ENCODE measurements around the gene PXT1.
"Not testable (repeated sequence)": the region's sequence is repeated elsewhere in the genome, so short reads cannot be mapped to it uniquely, and the experiment has no call there.

The PXT1 gene

DNA sequence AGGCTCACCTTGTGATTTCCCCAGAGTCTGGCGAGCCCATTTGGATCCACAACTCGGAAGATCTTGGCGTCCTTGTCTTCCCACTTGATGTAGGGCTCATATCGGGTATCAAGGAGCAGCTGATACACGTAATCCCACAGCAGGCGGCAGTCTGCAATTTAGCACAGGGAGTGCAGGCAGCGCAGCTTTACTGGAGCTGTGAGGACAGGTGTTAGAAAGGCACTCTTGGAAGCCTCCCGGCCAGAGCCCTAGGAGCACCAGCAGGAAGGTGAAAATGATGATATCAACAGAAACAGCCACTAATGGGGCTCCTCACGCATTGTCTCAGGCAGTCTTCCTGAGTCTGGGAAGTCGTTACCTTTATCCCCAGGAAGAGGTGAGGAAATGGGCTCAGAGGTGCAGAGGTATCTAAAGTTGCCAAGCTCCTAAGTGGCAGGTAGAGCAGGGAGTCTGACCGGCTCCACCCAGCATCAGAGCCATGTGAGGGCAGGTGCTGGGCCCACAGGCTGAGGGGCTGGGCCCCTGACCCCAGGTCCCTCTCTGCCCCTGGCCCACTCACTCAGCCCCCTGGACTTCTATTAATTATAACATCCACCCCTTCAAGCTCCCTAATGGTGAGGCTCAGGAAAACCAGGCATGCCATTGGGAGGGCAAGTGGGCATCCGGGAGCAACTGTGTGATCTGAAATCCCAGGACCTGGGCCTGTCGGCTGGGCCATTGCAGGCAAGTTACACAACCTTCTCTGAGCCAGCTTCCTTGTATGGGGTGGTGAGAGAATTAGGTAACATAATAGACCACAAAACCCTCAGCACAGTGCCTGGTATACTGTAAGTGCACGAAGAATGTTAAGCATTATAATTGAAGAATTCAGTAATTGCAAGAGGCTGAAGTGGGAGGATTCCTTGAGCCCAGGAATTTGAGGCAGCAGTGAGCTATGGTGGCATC is 73.5 kb downstream of the PXT1 start:
- no peak for DNase-seq (ENCODE audit: low read depth)

- DNase-seq (ENCODE audit: low read depth), result no peak
These were observed 74.2 kb downstream of the PXT1 start for GRCh38 chr6:36368421-36368820.

DNA sequence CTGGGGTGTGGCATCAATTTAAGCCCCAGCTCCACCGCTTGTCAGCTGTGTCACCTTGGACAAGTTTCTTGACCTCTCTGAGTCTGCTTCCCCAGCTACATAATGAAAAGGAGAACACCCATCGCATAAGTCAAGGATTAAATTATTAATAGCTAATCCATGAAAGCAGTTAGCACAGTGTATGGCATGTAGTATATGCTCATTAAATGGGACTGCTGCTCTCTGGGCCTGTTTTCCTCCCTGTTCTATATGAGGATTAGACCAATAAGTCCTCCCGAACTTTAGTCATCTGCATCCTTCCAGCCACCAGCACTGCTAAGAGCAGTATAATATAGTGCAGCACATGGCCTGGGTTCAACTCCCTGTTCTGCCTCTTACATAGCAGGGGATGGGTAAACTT is 74.9 kb downstream of the PXT1 start:
- no peak for DNase-seq (ENCODE audit: low read depth)

DNA sequence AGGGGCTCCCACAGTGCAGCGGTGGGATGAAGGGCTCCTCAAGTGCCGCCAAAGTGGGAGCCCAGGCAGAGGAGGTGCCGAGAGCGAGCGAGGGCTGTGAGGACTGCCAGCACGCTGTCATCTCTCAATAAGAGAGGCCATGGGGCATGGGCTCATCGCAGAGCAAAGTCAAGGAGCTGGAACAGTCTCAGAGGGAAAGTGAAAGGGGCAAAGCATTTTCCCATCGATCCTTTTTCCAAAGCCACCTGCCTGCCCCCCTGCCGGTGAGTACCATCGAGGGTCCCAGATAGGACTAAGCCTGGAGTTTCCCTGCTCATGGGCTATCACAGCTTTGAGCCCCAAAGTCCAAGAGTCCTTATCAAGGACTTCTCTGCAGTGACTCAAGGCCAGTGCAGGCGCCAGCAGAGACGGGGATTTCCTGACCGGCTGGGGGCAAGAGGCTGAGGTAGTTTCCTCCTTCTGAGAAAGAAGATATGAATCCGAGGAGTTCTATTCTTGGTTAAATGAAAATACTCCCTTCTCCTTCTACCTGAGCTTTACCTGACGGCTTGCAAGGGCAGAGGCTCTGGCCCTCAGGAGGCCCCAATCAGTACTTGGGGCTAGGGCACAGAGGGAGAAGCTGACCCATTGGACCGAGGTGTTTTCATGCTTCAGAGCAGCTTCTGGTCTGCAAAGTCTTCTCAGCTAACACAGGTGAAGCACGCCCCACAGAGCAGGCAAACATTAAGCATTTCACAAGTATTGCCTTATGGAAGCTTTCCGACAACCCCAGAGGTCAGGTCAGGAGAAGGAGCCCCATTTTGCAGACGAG is 77.8 kb downstream of the PXT1 start:
- no peak for DNase-seq (ENCODE audit: low read depth)

DNA sequence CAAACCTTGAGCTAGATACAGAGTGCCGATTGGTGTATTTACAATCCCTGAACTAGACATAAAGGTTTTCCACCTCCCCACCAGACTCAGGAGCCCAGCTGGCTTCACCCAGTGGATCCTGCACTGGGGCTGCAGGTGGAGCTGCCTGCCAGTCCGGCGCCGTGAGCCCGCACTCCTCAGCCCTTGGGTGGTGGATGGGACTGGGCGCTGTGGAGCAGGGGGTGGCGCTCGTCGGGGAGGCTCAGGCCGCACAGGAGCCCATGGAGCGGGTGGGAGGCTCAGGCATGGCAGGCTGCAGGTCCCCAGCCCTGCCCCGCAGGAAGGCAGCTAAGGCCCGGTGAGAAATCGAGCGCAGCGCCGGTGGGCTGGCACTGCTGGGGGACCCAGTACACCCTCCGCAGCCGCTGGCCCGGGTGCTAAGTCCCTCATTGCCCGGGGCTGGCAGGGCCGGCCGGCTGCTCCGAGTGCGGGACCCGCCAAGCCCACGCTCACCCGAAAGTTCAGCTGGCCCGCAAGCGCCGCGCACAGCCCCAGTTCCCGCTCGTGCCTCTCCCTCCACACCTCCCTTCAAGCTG is 78.5 kb downstream of the PXT1 start:
- DNase-seq (ENCODE audit: low read depth), result not testable (repeated sequence)

- DNase-seq (ENCODE audit: low read depth), result not testable (repeated sequence)
These were observed 79.3 kb downstream of the PXT1 start for GRCh38 chr6:36363371-36363752.

GRCh38 chr6:36362551-36363370 is 79.9 kb downstream of the PXT1 start:
- no peak for DNase-seq (ENCODE audit: low read depth)

DNA sequence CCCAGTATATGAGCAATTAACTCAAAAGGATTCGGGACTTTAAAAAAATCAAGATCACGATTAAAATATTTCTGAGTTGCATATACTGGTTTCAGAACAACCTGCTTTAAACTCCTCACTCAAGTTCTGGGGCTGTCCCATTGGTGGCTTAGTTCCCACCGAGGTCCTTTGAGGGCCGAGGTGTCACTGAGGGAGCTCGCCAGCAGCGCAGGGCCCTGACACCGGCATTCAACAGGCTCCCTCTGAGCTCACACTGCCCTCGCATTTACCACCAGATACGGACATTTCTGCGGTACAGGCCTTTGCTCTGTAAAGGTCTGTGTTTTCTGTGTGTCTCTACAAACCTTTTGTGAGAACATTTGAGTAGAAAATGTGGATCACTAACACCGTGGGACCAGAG is 81.6 kb downstream of the PXT1 start:
- no peak for DNase-seq (ENCODE audit: low read depth)

GRCh38 chr6:36360241-36361054 is 82.2 kb downstream of the PXT1 start:
- no peak for DNase-seq (ENCODE audit: low read depth)

DNA sequence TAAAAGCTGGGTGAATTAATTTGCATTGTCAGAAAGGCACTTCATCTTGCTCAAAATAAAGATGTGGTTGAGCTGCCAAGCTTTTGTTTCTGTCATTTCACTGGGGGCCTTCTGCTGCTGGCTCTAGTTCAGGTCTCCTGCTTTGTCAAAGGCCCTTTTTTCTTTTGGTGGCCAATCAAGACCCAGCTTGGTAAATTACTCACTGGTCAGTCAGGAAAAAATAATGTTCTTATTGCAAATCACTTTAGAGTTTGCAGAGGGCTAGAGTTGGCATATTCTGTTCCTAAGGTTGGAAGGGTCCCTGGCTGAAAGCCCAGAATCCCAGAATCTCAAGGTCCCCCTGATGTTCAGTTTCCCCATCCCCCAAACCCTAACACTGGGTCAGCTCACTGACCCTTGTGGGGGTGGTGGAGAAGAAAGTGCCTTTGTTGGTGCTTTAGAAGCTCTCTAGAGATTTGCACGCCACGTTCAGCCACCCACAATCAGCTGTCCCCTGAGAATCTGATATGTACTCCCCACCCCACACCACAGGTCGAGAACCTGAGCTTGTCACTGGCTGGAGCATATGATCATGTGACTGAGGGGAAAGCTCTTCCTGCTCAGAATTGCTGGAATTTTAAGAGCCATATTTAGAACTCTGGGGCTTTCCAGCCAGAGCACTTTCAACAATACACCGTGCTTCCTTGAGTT is 84.3 kb downstream of the PXT1 start:
- no peak for DNase-seq (ENCODE audit: low read depth)

GRCh38 chr6:36357872-36358225 is 84.8 kb downstream of the PXT1 start:
- no peak for DNase-seq (ENCODE audit: low read depth)

DNA sequence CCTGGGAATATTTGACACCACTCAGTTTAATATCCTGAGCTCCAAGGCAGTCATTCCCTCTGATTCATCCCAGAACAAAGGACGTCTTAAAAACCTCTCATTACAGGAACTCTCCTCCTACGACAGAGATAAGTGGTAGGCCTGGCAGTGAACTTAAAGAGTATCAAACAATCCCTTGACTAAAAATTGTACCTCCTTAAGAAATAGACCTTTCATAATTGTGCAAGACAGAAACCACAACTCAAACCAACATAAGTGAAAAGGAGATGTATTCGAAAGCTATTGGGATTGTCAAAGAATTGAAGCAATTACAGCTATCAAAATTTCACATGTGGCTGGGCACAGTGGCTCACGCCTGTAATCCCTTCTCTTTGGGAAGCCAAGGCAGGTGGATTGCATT is 86.8 kb downstream of the PXT1 start:
- DNase-seq (ENCODE audit: low read depth), result no peak

GRCh38 chr6:36353411-36353915 is 89.2 kb downstream of the PXT1 start:
- DNase-seq (ENCODE audit: low read depth), result no peak

- no peak for DNase-seq (ENCODE audit: low read depth)
These were observed 90.0 kb downstream of the PXT1 start for GRCh38 chr6:36352477-36353157.

DNA sequence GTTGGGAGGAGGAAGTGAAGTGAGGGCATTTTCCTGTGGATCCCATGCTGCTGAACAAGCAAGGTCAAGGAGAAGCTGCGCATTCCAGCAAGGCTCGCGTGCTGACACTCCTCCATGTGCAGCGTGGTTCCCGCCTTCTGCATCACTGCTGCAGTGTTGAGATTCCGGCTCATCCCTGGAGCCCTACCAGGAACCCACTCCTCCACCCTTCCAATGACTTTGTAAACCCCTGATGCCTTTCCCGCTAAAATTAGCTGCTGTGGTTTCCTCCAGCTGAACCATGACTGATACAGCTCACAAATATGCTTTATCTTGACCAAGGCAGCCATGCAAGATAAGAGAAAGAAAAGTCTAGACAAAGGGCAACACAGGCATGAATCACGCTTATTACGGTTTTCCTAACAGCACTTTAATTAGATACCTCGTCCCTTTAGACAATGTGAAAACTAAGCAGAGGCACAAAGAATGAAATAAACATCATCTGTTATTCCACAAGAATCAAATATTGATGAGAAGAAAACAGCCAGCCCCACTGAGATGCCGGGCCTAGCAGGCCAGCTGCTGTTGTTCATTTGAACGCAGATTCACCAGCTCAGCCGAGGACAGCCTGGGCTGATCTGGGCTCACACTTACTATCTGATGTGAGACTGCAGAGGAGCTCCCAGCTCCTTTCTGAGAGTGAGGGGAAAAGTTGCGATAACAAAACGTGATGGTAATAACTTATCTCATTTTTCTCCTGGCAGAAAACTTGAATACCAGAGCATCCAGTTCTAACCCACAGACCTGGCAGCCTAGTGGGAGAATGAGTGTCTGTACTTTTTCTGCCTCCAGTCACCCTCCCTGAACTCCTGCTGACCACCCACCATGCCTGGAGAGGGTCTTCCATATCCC is 91.7 kb downstream of the PXT1 start:
- DNase-seq (ENCODE audit: low read depth), result peak; percentile 52

- no peak for DNase-seq (ENCODE audit: low read depth)
These were observed 92.6 kb downstream of the PXT1 start for GRCh38 chr6:36350082-36350481.

GRCh38 chr6:36349240-36349639 is 93.4 kb downstream of the PXT1 start:
- DNase-seq (ENCODE audit: low read depth), result no peak

DNA sequence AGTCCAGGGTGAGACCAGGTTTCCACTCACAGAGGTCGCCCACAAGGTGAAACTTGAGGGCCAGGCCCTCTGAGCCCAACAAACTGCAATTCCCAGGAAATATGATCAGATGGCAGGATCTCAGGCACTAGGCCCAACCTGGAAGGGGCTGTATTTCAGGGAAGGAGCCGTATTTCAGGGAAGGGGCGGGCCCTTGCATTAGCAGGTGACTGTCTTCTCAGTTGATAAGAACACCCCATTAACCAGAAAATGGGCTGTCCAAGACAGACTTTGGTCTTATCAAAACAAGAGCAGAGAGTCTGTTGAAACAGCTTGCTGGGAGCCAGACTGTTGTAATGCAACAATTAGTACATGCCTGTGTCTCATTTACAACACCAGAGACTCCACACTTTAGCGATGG is 95.0 kb downstream of the PXT1 start:
- DNase-seq (ENCODE audit: low read depth), result no peak
